ENCODE measurements around the gene SPEM1. TPM values are rescaled to one million over a fixed set of nuclear protein-coding genes. Genes with fewer than 3 reads are reported as not detected.

The SPEM1 gene
- total and polyA plus RNA-seq, 2 of the 13 experiments (the other 11 are each of a cell fraction or from before 2014, with no cell fraction given) = not detected

DNA sequence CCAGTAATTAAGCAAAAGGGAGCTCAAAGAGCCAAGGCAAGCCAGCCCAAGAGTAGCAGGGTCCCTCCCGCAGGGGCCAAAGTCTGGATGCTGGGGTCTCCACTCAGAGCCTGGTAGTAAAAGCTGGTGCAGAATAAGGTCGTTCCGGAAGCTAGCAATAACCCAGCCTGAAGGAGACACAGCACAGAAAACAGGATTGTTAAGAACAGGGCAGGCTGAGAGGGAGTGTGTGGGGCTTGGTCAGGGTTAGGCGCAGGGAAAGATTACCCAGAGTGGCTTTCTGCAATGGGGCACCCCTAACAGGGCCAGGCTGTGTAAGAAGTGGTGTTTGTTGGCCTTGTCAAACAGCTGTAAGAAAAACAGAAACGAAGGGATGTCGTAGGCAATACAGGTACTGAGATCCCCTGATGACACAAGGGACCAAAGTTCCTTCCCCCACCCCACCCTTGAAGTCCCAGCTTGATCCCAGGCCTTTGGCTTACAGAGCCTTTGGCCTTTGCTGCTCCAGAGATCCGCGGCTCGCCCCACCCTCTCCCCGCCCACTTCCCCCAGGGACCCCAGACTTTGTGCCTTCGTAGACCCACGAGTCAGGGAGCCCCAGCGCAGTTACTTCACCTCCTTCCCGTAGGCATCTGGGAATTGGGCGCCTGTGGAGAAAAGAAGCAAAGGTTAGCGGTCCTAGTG lies 16.9 kb upstream of the SPEM1 start (continued):
- TF ChIP-seq, protein P1, sequence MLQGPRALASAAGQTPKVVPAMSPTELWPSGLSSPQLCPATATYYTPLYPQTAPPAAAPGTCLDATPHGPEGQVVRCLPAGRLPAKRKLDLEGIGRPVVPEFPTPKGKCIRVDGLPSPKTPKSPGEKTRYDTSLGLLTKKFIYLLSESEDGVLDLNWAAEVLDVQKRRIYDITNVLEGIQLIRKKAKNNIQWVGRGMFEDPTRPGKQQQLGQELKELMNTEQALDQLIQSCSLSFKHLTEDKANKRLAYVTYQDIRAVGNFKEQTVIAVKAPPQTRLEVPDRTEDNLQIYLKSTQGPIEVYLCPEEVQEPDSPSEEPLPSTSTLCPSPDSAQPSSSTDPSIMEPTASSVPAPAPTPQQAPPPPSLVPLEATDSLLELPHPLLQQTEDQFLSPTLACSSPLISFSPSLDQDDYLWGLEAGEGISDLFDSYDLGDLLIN (CRISPR knock-in tag; IDR thresholded peaks at IDR 0.05; ENCODE audit: borderline replicate concordance) = no peak
- peak; percentile 64 for TF ChIP-seq GATAD2A (CRISPR knock-in tag; IDR thresholded peaks at IDR 0.05)
- TF ChIP-seq, protein P2, sequence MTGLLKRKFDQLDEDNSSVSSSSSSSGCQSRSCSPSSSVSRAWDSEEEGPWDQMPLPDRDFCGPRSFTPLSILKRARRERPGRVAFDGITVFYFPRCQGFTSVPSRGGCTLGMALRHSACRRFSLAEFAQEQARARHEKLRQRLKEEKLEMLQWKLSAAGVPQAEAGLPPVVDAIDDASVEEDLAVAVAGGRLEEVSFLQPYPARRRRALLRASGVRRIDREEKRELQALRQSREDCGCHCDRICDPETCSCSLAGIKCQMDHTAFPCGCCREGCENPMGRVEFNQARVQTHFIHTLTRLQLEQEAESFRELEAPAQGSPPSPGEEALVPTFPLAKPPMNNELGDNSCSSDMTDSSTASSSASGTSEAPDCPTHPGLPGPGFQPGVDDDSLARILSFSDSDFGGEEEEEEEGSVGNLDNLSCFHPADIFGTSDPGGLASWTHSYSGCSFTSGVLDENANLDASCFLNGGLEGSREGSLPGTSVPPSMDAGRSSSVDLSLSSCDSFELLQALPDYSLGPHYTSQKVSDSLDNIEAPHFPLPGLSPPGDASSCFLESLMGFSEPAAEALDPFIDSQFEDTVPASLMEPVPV (CRISPR knock-in tag; IDR thresholded peaks at IDR 0.05) = peak; percentile 28; the same call in 1 of the 2 replicates
- no peak for TF ChIP-seq GTF2F1 (IDR thresholded peaks at IDR 0.05; ENCODE audit: low read length)
- TF ChIP-seq, protein P3, sequence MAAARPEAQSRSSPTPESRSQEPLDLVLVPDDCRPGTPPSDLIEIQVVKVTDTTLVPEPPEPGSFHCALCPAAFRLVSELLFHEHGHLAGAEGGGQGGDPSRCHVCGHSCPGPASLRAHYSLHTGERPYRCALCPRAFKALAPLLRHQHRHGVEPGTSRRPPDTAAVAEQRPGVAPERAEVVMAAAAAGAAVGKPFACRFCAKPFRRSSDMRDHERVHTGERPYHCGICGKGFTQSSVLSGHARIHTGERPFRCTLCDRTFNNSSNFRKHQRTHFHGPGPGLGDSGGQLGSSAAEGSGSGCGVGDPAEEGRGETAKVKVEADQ (CRISPR knock-in tag; IDR thresholded peaks at IDR 0.05; ENCODE audit: borderline replicate concordance) = no peak
- TF ChIP-seq EP300 (IDR thresholded peaks at IDR 0.05; ENCODE audit: low read depth in 2 of 2, low read length in 2 of 2) = no peak; a peak in 1 of 4 replicates
- TF ChIP-seq EP300 (CRISPR knock-in tag; IDR thresholded peaks at IDR 0.05; ENCODE audit: borderline replicate concordance) = no peak
- TF ChIP-seq PHF5A (CRISPR knock-in tag; IDR thresholded peaks at IDR 0.05; ENCODE audit: low read depth, unreplicated experiment) = peak; percentile 25
- TF ChIP-seq, protein P4, sequence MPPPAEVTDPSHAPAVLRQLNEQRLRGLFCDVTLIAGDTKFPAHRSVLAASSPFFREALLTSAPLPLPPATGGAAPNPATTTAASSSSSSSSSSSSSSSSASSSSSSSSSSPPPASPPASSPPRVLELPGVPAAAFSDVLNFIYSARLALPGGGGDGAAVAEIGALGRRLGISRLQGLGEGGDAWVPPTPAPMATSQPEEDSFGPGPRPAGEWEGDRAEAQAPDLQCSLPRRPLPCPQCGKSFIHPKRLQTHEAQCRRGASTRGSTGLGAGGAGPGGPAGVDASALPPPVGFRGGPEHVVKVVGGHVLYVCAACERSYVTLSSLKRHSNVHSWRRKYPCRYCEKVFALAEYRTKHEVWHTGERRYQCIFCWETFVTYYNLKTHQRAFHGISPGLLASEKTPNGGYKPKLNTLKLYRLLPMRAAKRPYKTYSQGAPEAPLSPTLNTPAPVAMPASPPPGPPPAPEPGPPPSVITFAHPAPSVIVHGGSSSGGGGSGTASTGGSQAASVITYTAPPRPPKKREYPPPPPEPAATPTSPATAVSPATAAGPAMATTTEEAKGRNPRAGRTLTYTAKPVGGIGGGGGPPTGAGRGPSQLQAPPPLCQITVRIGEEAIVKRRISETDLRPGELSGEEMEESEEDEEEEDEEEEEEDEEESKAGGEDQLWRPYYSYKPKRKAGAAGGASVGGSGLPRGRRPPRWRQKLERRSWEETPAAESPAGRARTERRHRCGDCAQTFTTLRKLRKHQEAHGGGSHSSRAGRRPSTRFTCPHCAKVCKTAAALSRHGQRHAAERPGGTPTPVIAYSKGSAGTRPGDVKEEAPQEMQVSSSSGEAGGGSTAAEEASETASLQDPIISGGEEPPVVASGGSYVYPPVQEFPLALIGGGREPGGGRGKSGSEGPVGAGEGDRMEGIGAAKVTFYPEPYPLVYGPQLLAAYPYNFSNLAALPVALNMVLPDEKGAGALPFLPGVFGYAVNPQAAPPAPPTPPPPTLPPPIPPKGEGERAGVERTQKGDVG (CRISPR knock-in tag; IDR thresholded peaks at IDR 0.05; ENCODE audit: borderline replicate concordance) = 0 out of 2 replicates have a peak, but pooled peaks have one; percentile 37
- TF ChIP-seq, protein P5, sequence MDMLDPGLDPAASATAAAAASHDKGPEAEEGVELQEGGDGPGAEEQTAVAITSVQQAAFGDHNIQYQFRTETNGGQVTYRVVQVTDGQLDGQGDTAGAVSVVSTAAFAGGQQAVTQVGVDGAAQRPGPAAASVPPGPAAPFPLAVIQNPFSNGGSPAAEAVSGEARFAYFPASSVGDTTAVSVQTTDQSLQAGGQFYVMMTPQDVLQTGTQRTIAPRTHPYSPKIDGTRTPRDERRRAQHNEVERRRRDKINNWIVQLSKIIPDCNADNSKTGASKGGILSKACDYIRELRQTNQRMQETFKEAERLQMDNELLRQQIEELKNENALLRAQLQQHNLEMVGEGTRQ (IDR thresholded peaks at IDR 0.05; ENCODE audit: low read depth, low read length) = no peak
- TF ChIP-seq, protein P5 (CRISPR knock-in tag; IDR thresholded peaks at IDR 0.05; ENCODE audit: borderline replicate concordance) = no peak
- no peak for TF ChIP-seq RORA (CRISPR knock-in tag; IDR thresholded peaks at IDR 0.05)
- no peak for TF ChIP-seq ZFP36L2 (CRISPR knock-in tag; IDR thresholded peaks at IDR 0.05)
- no peak for TF ChIP-seq ZNF136 (CRISPR knock-in tag; IDR thresholded peaks at IDR 0.05; ENCODE audit: low read depth)
- TF ChIP-seq NFIB (CRISPR knock-in tag; IDR thresholded peaks at IDR 0.05; ENCODE audit: borderline replicate concordance) = no peak
- no peak for TF ChIP-seq ZNF260 (CRISPR knock-in tag; IDR thresholded peaks at IDR 0.05; ENCODE audit: borderline replicate concordance, low read depth)
- no peak for TF ChIP-seq KLF15 (CRISPR knock-in tag; IDR thresholded peaks at IDR 0.05; ENCODE audit: borderline replicate concordance)
- TF ChIP-seq ZKSCAN5 (CRISPR knock-in tag; IDR thresholded peaks at IDR 0.05) = no peak
- TF ChIP-seq CHD2 (IDR thresholded peaks at IDR 0.05; ENCODE audit: low read depth, low read length) = no peak
- no peak for TF ChIP-seq CBX2 (IDR thresholded peaks at IDR 0.05; ENCODE audit: low read depth, low read length)
- TF ChIP-seq CBX2 (CRISPR knock-in tag; IDR thresholded peaks at IDR 0.05; ENCODE audit: low read depth) = no peak
